K562 (cell line): ENCODE data around the gene PIGB. TPM values are rescaled to one million over a fixed set of nuclear protein-coding genes. Genes with fewer than 3 reads are reported as not detected.

Experiments
- MTA1 ChIP-seq: fragments of 450-650 bp; IDR thresholded peaks from 2 replicates; pipeline ENCODE4 v1.6.1; 2017; ENCODE audit warnings: borderline replicate concordance
- PML ChIP-seq: IDR thresholded peaks from 2 replicates; pipeline ENCODE4 v1.6.1; 2012; ENCODE audit warnings: low read length, inconsistent platforms
- PTRF ChIP-seq: fragments of 450-650 bp; IDR thresholded peaks from 2 replicates; pipeline ENCODE4 v1.6.1; 2016; ENCODE audit warnings: mild to moderate bottlenecking, missing genetic modification characterization, missing compliant biosample characterization
- RBM34 ChIP-seq: fragments of 200-400 bp; formaldehyde crosslinking; IDR thresholded peaks from 2 replicates; pipeline ENCODE4 v1.6.1; 2018; ENCODE audit warnings: low read length, borderline replicate concordance; ENCODE audit not compliant: insufficient read depth
- SAP30 ChIP-seq: fragments of 200-600 bp; sonication (generic); IDR thresholded peaks from 2 replicates; pipeline ENCODE4 v1.6.1; 2012; ENCODE audit warnings: borderline replicate concordance, low read depth, mild to moderate bottlenecking, moderate library complexity, low read length, control low read depth, inconsistent platforms; ENCODE audit not compliant: insufficient read depth, poor library complexity, severe bottlenecking
- TGIF2 ChIP-seq: sonication (generic); formaldehyde crosslinking; IDR thresholded peaks from 2 replicates; pipeline ENCODE4 v1.8.1; 2022; ENCODE audit warnings: mild to moderate bottlenecking, missing genetic modification reagents, moderate library complexity
- polyA plus RNA-seq, 8 experiments: library from polyadenylated mRNA; depleted of rRNA in 4 of 8; stranded (reverse) in 5 of 8; unstranded in 3 of 8; fragments of >200 nt; fragmentation: Nextera tagmentation in 2 of 8; fragmentation: Illumina TruSeq in 1 of 8; extraction: Ambion mirVana in 2 of 8; extraction: Trizol in 1 of 8; gene quantifications; 2 replicates each; pipeline versions ENCODE4 v1.2.1 to v1.2.3, GENCODE V29; 2011 to 2014; ENCODE audit warnings: inconsistent platforms in 1 of 8, missing spikeins in 1 of 8
- total RNA-seq, 7 experiments: library from RNA; depleted of rRNA in 6 of 7; stranded (reverse); fragments of >200 nt in 6 of 7; fragmentation: Illumina TruSeq in 2 of 7; extraction: Trizol in 2 of 7; gene quantifications; 2 replicates each; pipeline versions ENCODE4 v1.2.1 to v1.2.3, GENCODE V29; 2011 to 2021; ENCODE audit warnings: low replicate concordance in 1 of 7
- TF ChIP-seq, protein P1 (sequence below): fragments of 200-800 bp; sonication (Bioruptor generic); IDR thresholded peaks from 2 replicates; pipeline ENCODE4 v1.6.1; 2017; ENCODE audit warnings: missing genetic modification characterization, missing compliant biosample characterization
- TF ChIP-seq, protein P2 (sequence below): fragments of 250-450 bp; sonication (Bioruptor Pico); IDR thresholded peaks from 2 replicates; pipeline ENCODE4 v1.5.0; 2020; ENCODE audit warnings: mild to moderate bottlenecking
- TF ChIP-seq, protein P3 (sequence below), 2 experiments: fragments of 450-650 bp; IDR thresholded peaks; 2 replicates each; pipeline ENCODE4 v1.6.1; 2018; ENCODE audit warnings: mild to moderate bottlenecking in 2 of 2, low read depth in 1 of 2; ENCODE audit not compliant: partially characterized antibody in 2 of 2
- TF ChIP-seq, protein P4 (sequence below): fragments of 450-650 bp; formaldehyde crosslinking; IDR thresholded peaks from 2 replicates; pipeline ENCODE4 v1.4.0; 2020; ENCODE audit warnings: mild to moderate bottlenecking, moderate library complexity
- TF ChIP-seq, protein P5 (sequence below): fragments of 250-450 bp; sonication (Bioruptor Pico); IDR thresholded peaks from 2 replicates; pipeline ENCODE4 v1.5.0; 2021; ENCODE audit warnings: mild to moderate bottlenecking, moderate library complexity
- TF ChIP-seq, protein P6 (sequence below): sonication (generic); formaldehyde crosslinking; IDR thresholded peaks from 2 replicates; pipeline ENCODE4 v1.8.0; 2022; ENCODE audit warnings: missing genetic modification reagents, mild to moderate bottlenecking, borderline replicate concordance

The PIGB gene
- total and polyA plus RNA-seq, 9 of the 15 experiments (the other 6 are each of a cell fraction or from before 2014, with no cell fraction given), result 9.9 to 32.3 (median 18.2) TPM

DNA sequence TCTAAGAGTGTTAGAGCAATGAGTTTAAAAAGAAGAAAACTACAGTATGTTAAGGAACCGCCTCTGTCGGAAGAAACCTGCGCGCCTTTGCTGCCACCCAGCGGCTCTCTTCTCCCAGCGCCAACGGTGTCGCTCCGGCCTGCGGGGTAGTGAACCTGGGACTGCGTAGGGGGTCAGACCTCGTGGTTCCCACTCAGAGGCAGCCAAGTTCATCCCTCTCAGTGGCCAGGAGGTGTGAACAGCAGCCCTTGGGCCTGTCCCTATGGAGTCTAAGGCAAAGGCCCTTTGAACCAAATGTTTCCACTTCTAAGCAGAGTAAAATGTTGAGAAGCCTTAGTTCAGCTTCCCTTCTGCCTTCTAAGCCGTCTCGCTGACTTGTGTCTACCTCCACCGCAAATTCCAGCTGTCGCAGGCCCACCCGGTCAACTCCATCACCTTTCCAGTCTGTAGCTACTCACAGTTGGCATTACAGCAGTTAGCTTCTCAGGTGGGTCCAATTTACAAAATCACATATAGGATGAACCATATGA, 28.4 kb upstream of the PIGB start (continued):
- TF ChIP-seq, protein P1, sequence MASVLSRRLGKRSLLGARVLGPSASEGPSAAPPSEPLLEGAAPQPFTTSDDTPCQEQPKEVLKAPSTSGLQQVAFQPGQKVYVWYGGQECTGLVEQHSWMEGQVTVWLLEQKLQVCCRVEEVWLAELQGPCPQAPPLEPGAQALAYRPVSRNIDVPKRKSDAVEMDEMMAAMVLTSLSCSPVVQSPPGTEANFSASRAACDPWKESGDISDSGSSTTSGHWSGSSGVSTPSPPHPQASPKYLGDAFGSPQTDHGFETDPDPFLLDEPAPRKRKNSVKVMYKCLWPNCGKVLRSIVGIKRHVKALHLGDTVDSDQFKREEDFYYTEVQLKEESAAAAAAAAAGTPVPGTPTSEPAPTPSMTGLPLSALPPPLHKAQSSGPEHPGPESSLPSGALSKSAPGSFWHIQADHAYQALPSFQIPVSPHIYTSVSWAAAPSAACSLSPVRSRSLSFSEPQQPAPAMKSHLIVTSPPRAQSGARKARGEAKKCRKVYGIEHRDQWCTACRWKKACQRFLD (CRISPR knock-in tag), result no peak
- TF ChIP-seq PML, result no peak
- no peak for TF ChIP-seq TGIF2 (CRISPR knock-in tag)
- TF ChIP-seq, protein P2, sequence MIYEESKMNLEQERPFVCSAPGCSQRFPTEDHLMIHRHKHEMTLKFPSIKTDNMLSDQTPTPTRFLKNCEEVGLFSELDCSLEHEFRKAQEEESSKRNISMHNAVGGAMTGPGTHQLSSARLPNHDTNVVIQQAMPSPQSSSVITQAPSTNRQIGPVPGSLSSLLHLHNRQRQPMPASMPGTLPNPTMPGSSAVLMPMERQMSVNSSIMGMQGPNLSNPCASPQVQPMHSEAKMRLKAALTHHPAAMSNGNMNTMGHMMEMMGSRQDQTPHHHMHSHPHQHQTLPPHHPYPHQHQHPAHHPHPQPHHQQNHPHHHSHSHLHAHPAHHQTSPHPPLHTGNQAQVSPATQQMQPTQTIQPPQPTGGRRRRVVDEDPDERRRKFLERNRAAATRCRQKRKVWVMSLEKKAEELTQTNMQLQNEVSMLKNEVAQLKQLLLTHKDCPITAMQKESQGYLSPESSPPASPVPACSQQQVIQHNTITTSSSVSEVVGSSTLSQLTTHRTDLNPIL (CRISPR knock-in tag), result no peak
- TF ChIP-seq MTA1, result no peak
- TF ChIP-seq RBM34, result no peak
- TF ChIP-seq, protein P3, sequence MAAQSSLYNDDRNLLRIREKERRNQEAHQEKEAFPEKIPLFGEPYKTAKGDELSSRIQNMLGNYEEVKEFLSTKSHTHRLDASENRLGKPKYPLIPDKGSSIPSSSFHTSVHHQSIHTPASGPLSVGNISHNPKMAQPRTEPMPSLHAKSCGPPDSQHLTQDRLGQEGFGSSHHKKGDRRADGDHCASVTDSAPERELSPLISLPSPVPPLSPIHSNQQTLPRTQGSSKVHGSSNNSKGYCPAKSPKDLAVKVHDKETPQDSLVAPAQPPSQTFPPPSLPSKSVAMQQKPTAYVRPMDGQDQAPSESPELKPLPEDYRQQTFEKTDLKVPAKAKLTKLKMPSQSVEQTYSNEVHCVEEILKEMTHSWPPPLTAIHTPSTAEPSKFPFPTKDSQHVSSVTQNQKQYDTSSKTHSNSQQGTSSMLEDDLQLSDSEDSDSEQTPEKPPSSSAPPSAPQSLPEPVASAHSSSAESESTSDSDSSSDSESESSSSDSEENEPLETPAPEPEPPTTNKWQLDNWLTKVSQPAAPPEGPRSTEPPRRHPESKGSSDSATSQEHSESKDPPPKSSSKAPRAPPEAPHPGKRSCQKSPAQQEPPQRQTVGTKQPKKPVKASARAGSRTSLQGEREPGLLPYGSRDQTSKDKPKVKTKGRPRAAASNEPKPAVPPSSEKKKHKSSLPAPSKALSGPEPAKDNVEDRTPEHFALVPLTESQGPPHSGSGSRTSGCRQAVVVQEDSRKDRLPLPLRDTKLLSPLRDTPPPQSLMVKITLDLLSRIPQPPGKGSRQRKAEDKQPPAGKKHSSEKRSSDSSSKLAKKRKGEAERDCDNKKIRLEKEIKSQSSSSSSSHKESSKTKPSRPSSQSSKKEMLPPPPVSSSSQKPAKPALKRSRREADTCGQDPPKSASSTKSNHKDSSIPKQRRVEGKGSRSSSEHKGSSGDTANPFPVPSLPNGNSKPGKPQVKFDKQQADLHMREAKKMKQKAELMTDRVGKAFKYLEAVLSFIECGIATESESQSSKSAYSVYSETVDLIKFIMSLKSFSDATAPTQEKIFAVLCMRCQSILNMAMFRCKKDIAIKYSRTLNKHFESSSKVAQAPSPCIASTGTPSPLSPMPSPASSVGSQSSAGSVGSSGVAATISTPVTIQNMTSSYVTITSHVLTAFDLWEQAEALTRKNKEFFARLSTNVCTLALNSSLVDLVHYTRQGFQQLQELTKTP (IDR thresholded peaks at IDR 0.05; ENCODE audit: low read depth in 1 of 2, partially characterized antibody in 2 of 2), result no peak
- no peak for TF ChIP-seq PTRF
- TF ChIP-seq, protein P4, sequence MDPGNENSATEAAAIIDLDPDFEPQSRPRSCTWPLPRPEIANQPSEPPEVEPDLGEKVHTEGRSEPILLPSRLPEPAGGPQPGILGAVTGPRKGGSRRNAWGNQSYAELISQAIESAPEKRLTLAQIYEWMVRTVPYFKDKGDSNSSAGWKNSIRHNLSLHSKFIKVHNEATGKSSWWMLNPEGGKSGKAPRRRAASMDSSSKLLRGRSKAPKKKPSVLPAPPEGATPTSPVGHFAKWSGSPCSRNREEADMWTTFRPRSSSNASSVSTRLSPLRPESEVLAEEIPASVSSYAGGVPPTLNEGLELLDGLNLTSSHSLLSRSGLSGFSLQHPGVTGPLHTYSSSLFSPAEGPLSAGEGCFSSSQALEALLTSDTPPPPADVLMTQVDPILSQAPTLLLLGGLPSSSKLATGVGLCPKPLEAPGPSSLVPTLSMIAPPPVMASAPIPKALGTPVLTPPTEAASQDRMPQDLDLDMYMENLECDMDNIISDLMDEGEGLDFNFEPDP (CRISPR knock-in tag), result no peak
- TF ChIP-seq SAP30, result no peak
- TF ChIP-seq, protein P5, sequence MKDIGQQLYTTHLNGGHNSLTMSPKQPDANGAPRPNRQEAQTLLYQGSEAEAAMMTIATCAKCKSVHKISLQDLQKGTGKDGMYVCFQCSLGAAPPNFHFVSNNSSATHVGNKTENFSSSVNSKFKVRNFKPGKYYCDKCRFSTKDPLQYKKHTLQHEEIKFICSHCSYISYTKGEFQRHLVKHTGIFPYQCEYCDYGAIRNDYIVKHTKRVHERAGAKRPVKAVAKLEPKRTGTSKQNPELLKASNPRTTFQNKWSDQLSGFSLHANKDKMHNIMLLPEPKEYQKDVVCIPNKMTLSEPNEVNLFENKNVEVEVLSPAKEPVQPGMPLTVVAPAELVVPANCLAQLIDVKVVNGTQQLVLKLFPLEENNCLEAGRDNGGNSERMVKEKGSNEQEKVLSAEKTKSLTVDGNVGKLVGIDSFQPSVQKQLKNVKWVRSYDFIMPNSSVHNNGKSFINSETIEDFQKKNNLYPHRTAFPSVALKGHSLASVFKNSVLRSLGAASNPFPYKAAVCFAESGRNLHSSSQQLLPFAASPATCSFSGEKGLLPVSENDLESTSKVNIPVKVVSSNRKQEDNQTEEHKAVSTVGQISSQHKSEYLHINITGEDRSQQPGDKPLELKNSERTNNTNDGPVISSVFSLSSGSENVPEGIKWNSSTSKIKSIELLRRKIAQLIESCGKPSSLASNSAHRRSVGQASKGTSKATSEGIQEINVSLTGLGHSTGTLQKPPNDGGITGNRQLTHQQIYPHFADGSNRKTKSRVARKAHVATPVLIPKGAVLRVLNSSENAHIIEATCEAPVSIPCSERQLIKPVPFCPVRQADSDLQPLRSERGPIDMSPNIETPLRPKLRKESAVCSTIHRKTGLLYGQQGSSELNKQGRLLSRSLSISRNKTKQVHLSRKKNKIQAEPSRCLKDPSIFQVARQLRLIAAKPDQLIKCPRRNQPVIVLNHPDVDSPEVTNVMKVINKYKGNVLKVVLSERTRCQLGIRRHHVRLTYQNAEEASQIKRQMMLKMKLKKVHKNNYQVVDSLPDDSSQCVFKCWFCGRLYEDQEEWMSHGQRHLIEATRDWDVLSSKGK, result no peak
- TF ChIP-seq, protein P6, sequence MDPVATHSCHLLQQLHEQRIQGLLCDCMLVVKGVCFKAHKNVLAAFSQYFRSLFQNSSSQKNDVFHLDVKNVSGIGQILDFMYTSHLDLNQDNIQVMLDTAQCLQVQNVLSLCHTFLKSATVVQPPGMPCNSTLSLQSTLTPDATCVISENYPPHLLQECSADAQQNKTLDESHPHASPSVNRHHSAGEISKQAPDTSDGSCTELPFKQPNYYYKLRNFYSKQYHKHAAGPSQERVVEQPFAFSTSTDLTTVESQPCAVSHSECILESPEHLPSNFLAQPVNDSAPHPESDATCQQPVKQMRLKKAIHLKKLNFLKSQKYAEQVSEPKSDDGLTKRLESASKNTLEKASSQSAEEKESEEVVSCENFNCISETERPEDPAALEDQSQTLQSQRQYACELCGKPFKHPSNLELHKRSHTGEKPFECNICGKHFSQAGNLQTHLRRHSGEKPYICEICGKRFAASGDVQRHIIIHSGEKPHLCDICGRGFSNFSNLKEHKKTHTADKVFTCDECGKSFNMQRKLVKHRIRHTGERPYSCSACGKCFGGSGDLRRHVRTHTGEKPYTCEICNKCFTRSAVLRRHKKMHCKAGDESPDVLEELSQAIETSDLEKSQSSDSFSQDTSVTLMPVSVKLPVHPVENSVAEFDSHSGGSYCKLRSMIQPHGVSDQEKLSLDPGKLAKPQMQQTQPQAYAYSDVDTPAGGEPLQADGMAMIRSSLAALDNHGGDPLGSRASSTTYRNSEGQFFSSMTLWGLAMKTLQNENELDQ, result no peak
